Stimulated activated CD4-positive, alpha-beta T cell treated with anti-CD3 and anti-CD28 coated beads, Interleukin-15, amount 100 ng/mL, for 24 hours (primary cell): ENCODE results near the gene PXYLP1.

Experiments used
- DNase-seq: peaks from one replicate; pipeline ENCODE4 v3.0.0-alpha.2; 2020

PXYLP1 gene

GRCh38 chr3:141230293-141230692 is 1.3 kb upstream of the PXYLP1 start:
- no peak for DNase-seq

GRCh38 chr3:141231952-141232823 is 563 bp downstream of the PXYLP1 start:
- DNase-seq, result peak; percentile 51

- no peak for DNase-seq
Observed at GRCh38 chr3:141233457-141234161, 2.0 kb downstream of the PXYLP1 start.

- DNase-seq, result no peak
Observed at GRCh38 chr3:141234283-141234682, 2.7 kb downstream of the PXYLP1 start.

- no peak for DNase-seq
Observed at GRCh38 chr3:141235661-141236171, 4.1 kb downstream of the PXYLP1 start.

- no peak for DNase-seq
Observed at GRCh38 chr3:141236361-141236760, 4.7 kb downstream of the PXYLP1 start.

GRCh38 chr3:141237701-141238521 is 6.3 kb downstream of the PXYLP1 start:
- DNase-seq, result peak; percentile 38

GRCh38 chr3:141239511-141240281 is 8.1 kb downstream of the PXYLP1 start:
- DNase-seq, result no peak

GRCh38 chr3:141240286-141240685 is 8.7 kb downstream of the PXYLP1 start:
- DNase-seq, result no peak

GRCh38 chr3:141240687-141241615 is 9.3 kb downstream of the PXYLP1 start:
- no peak for DNase-seq

- no peak for DNase-seq
Observed at GRCh38 chr3:141241616-141242376, 10.2 kb downstream of the PXYLP1 start.

- no peak for DNase-seq
Observed at GRCh38 chr3:141242377-141243092, 10.9 kb downstream of the PXYLP1 start.

GRCh38 chr3:141243271-141243707 is 11.7 kb downstream of the PXYLP1 start:
- peak; percentile 79 for DNase-seq

- no peak for DNase-seq
Observed at GRCh38 chr3:141246224-141246957, 14.8 kb downstream of the PXYLP1 start.

- DNase-seq, result no peak
Observed at GRCh38 chr3:141246958-141247301, 15.3 kb downstream of the PXYLP1 start.

GRCh38 chr3:141248064-141248463 is 16.4 kb downstream of the PXYLP1 start:
- DNase-seq, result no peak

GRCh38 chr3:141249041-141249440 is 17.4 kb downstream of the PXYLP1 start:
- DNase-seq, result no peak

- no peak for DNase-seq
Observed at GRCh38 chr3:141250342-141250741, 18.7 kb downstream of the PXYLP1 start.

- no peak for DNase-seq
Observed at GRCh38 chr3:141250828-141251227, 19.2 kb downstream of the PXYLP1 start.
